H1 (cell line): ENCODE data around the gene C3orf22. TPM values are rescaled to one million over a fixed set of nuclear protein-coding genes. Genes with fewer than 3 reads are reported as not detected.

Source experiments
- CBX8 ChIP-seq: fragments of 300-800, 300-1000 bp; sonication (generic); IDR thresholded peaks from 2 replicates; pipeline ENCODE4 v1.7.1; 2016; ENCODE audit warnings: low read depth, low read length, borderline replicate concordance
- CHD7 ChIP-seq: fragments of 300-600 bp; sonication (generic); IDR thresholded peaks from 2 replicates; pipeline ENCODE4 v1.7.1; 2012; ENCODE audit warnings: low read length, moderate library complexity, mild to moderate bottlenecking, inconsistent platforms; ENCODE audit not compliant: insufficient replicate concordance
- EZH2 ChIP-seq: fragments of 200-600 bp; sonication (generic); IDR thresholded peaks from 2 replicates; pipeline ENCODE4 v1.7.1; 2012; ENCODE audit warnings: low read depth, mild to moderate bottlenecking, moderate library complexity, low read length, inconsistent platforms; ENCODE audit not compliant: severe bottlenecking
- GTF2F1 ChIP-seq: IDR thresholded peaks from 2 replicates; pipeline ENCODE4 v1.6.1; 2012; ENCODE audit warnings: low read depth, low read length, improper control_type of control experiment, borderline replicate concordance
- POLR2A ChIP-seq, 2 experiments: IDR thresholded peaks; 1 replicate in 1 of 2; 2 replicates in 1 of 2; pipeline ENCODE4 v1.6.1; 2011; ENCODE audit warnings: low read depth in 2 of 2, low read length in 2 of 2, mild to moderate bottlenecking in 2 of 2; ENCODE audit errors: control extremely low read depth in 1 of 2
- RXRA ChIP-seq: IDR thresholded peaks from 2 replicates; pipeline ENCODE4 v1.6.1; 2011; ENCODE audit warnings: low read depth, mild to moderate bottlenecking, low read length, moderate library complexity; ENCODE audit not compliant: insufficient read depth
- TEAD4 ChIP-seq: IDR thresholded peaks from 2 replicates; pipeline ENCODE4 v1.6.1; 2012; ENCODE audit warnings: low read depth, low read length, inconsistent platforms, mixed read lengths
- ZNF274 ChIP-seq: IDR thresholded peaks from 2 replicates; pipeline ENCODE4 v1.7.0; 2012; ENCODE audit warnings: low read length, borderline replicate concordance; ENCODE audit errors: extremely low read depth
- polyA plus RNA-seq, 7 experiments: library from polyadenylated mRNA; depleted of rRNA in 3 of 7; stranded (reverse) in 5 of 7; unstranded in 2 of 7; fragments of >200 nt in 5 of 7; fragments of 200-250 nt in 2 of 7; gene quantifications; 1 replicate in 5 of 7; 2 replicates in 1 of 7; 4 replicates in 1 of 7; pipeline versions ENCODE4 v1.2.1 to v1.2.3, GENCODE V29; 2011 to 2013; ENCODE audit warnings: missing spikeins in 2 of 7, mixed read lengths in 2 of 7
- total RNA-seq: library from RNA; stranded (reverse); fragmentation: NEBNext Ultra II Directional; extraction: Animal tissue kit (Norgen Biotek cat#: 25700); gene quantifications from 2 replicates; pipeline ENCODE4 v1.2.1, GENCODE V29; 2021

The C3orf22 gene
- total and polyA plus RNA-seq, 2 of the 8 experiments (the other 6 are each of a cell fraction or from before 2014, with no cell fraction given), result not detected

GRCh38 chr3:126537730-126538281, 20.9 kb downstream of the C3orf22 start (continued):
- no peak for TF ChIP-seq EZH2
- no peak for TF ChIP-seq GTF2F1
- no peak for TF ChIP-seq RXRA
- no peak for TF ChIP-seq CHD7
- no peak for TF ChIP-seq POLR2A (IDR thresholded peaks at IDR 0.05; ENCODE audit: control extremely low read depth in 1 of 2, low read depth in 2 of 2, low read length in 2 of 2)
- TF ChIP-seq CBX8, result no peak
- TF ChIP-seq TEAD4, result no peak
- no peak for TF ChIP-seq ZNF274
